ENCODE data around the gene SNAPC1.

The SNAPC1 gene

GRCh38 chr14:61756135-61756534 lies 6.1 kb upstream of the SNAPC1 start:
- H3K9me3 ChIP-seq (ENCODE audit: control insufficient read depth, insufficient read depth, low read length): no peaks in the 10 kb centered on the region; the same call in 1 of the 2 replicates
- H3K4me1 ChIP-seq (ENCODE audit: insufficient read depth, low read length): peaks cover 2% of the 10 kb centered on the region; the same call in 1 of the 2 replicates
- no peak overlapping the region for H3K9ac ChIP-seq (ENCODE audit: low read depth, low read length)
- H3K36me3 ChIP-seq (ENCODE audit: insufficient read depth, low read length): no peaks in the 10 kb centered on the region

GRCh38 chr14:61759878-61760277 lies 2.3 kb upstream of the SNAPC1 start:
- H3K36me3 ChIP-seq (ENCODE audit: insufficient read depth, low read length): no peaks in the 10 kb centered on the region
- H3K9me3 ChIP-seq (ENCODE audit: control insufficient read depth, insufficient read depth, low read length): no peaks in the 10 kb centered on the region; the same call in 1 of the 2 replicates
- no peak overlapping the region for H3K9ac ChIP-seq (ENCODE audit: low read depth, low read length)
- H3K4me1 ChIP-seq (ENCODE audit: insufficient read depth, low read length): 0 out of 2 replicates have a peak, but pooled peaks cover 2% of the 10 kb centered on the region

- Histone ChIP-seq H3K36me3 (ENCODE audit: insufficient read depth, low read length) (no peaks in the 10 kb centered on the region), H3K9ac (ENCODE audit: low read depth, low read length) (peak overlapping the region; percentile 92), H3K9me3 (ENCODE audit: control insufficient read depth, insufficient read depth, low read length) (no peaks in the 10 kb centered on the region), H3K4me1 (ENCODE audit: insufficient read depth, low read length) (no peaks in the 10 kb centered on the region)
Observed at GRCh38 chr14:61761557-61761956, 663 bp upstream of the SNAPC1 start.

- no peaks in the 10 kb centered on the region for H3K4me1 ChIP-seq (ENCODE audit: insufficient read depth, low read length)
- no peaks in the 10 kb centered on the region for H3K9me3 ChIP-seq (ENCODE audit: control insufficient read depth, insufficient read depth, low read length)
- H3K9ac ChIP-seq (ENCODE audit: low read depth, low read length): peak overlapping the region; percentile 92
- peaks cover 7% of the 10 kb centered on the region for H3K36me3 ChIP-seq (ENCODE audit: insufficient read depth, low read length)
Observed at GRCh38 chr14:61764342-61765122, 2.3 kb downstream of the SNAPC1 start.

- no peaks in the 10 kb centered on the region for H3K4me1 ChIP-seq (ENCODE audit: insufficient read depth, low read length)
- H3K9me3 ChIP-seq (ENCODE audit: control insufficient read depth, insufficient read depth, low read length): no peaks in the 10 kb centered on the region
- H3K36me3 ChIP-seq (ENCODE audit: insufficient read depth, low read length): peaks cover 8% of the 10 kb centered on the region
- H3K9ac ChIP-seq (ENCODE audit: low read depth, low read length): peak overlapping the region; percentile 4
Observed at GRCh38 chr14:61765225-61765943, 3.2 kb downstream of the SNAPC1 start.

GRCh38 chr14:61766151-61766550 lies 3.9 kb downstream of the SNAPC1 start:
- no peaks in the 10 kb centered on the region for H3K9me3 ChIP-seq (ENCODE audit: control insufficient read depth, insufficient read depth, low read length)
- no peaks in the 10 kb centered on the region for H3K4me1 ChIP-seq (ENCODE audit: insufficient read depth, low read length)
- H3K36me3 ChIP-seq (ENCODE audit: insufficient read depth, low read length): peaks cover 14% of the 10 kb centered on the region
- peak overlapping the region; percentile 4; the same call in 1 of the 2 replicates for H3K9ac ChIP-seq (ENCODE audit: low read depth, low read length)

- no peaks in the 10 kb centered on the region for H3K9me3 ChIP-seq (ENCODE audit: control insufficient read depth, insufficient read depth, low read length)
- H3K4me1 ChIP-seq (ENCODE audit: insufficient read depth, low read length): no peaks in the 10 kb centered on the region
- no peak overlapping the region for H3K9ac ChIP-seq (ENCODE audit: low read depth, low read length)
- H3K36me3 ChIP-seq (ENCODE audit: insufficient read depth, low read length): peaks cover 22% of the 10 kb centered on the region
Observed at GRCh38 chr14:61768240-61768639, 6.0 kb downstream of the SNAPC1 start.

GRCh38 chr14:61769893-61770292 lies 7.7 kb downstream of the SNAPC1 start:
- H3K36me3 ChIP-seq (ENCODE audit: insufficient read depth, low read length): peaks cover 27% of the 10 kb centered on the region

GRCh38 chr14:61774861-61775260 lies 12.6 kb downstream of the SNAPC1 start:
- no peaks in the 10 kb centered on the region for H3K4me1 ChIP-seq (ENCODE audit: insufficient read depth, low read length)
- peaks cover 28% of the 10 kb centered on the region for H3K36me3 ChIP-seq (ENCODE audit: insufficient read depth, low read length)
- no peak overlapping the region for H3K9ac ChIP-seq (ENCODE audit: low read depth, low read length)
- no peaks in the 10 kb centered on the region for H3K9me3 ChIP-seq (ENCODE audit: control insufficient read depth, insufficient read depth, low read length)

More at GRCh38 chr14:61769893-61770292, 7.7 kb downstream of the SNAPC1 start:
- Histone ChIP-seq H3K9ac (ENCODE audit: low read depth, low read length) (no peak overlapping the region), H3K9me3 (ENCODE audit: control insufficient read depth, insufficient read depth, low read length) (no peaks in the 10 kb centered on the region), H3K4me1 (ENCODE audit: insufficient read depth, low read length) (no peaks in the 10 kb centered on the region)

GRCh38 chr14:61780125-61780524 lies 17.9 kb downstream of the SNAPC1 start:
- Histone ChIP-seq H3K9me3 (ENCODE audit: control insufficient read depth, insufficient read depth, low read length) (no peaks in the 10 kb centered on the region), H3K4me1 (ENCODE audit: insufficient read depth, low read length) (no peaks in the 10 kb centered on the region), H3K9ac (ENCODE audit: low read depth, low read length) (no peak overlapping the region), H3K36me3 (ENCODE audit: insufficient read depth, low read length) (peaks cover 16% of the 10 kb centered on the region)

GRCh38 chr14:61797309-61797708 lies 35.1 kb downstream of the SNAPC1 start:
- H3K9ac ChIP-seq (ENCODE audit: low read depth, low read length): no peak overlapping the region

GRCh38 chr14:61802010-61802568 lies 39.9 kb downstream of the SNAPC1 start:
- Histone ChIP-seq H3K4me1 (ENCODE audit: insufficient read depth, low read length) (peaks cover 7% of the 10 kb centered on the region; the same call in 1 of the 2 replicates), H3K9me3 (ENCODE audit: control insufficient read depth, insufficient read depth, low read length) (no peaks in the 10 kb centered on the region), H3K36me3 (ENCODE audit: insufficient read depth, low read length) (no peaks in the 10 kb centered on the region; the same call in 1 of the 2 replicates), H3K9ac (ENCODE audit: low read depth, low read length) (no peak overlapping the region)

More at GRCh38 chr14:61797309-61797708, 35.1 kb downstream of the SNAPC1 start:
- no peaks in the 10 kb centered on the region for H3K9me3 ChIP-seq (ENCODE audit: control insufficient read depth, insufficient read depth, low read length)
- no peaks in the 10 kb centered on the region for H3K36me3 ChIP-seq (ENCODE audit: insufficient read depth, low read length)
- H3K4me1 ChIP-seq (ENCODE audit: insufficient read depth, low read length): peaks cover 7% of the 10 kb centered on the region; the same call in 1 of the 2 replicates

GRCh38 chr14:61803755-61804154 lies 41.5 kb downstream of the SNAPC1 start:
- H3K36me3 ChIP-seq (ENCODE audit: insufficient read depth, low read length): no peaks in the 10 kb centered on the region; the same call in 1 of the 2 replicates
- no peaks in the 10 kb centered on the region for H3K4me1 ChIP-seq (ENCODE audit: insufficient read depth, low read length)
- no peak overlapping the region for H3K9ac ChIP-seq (ENCODE audit: low read depth, low read length)
- no peaks in the 10 kb centered on the region for H3K9me3 ChIP-seq (ENCODE audit: control insufficient read depth, insufficient read depth, low read length)

- Histone ChIP-seq H3K4me1 (ENCODE audit: insufficient read depth, low read length) (no peaks in the 10 kb centered on the region), H3K36me3 (ENCODE audit: insufficient read depth, low read length) (no peaks in the 10 kb centered on the region; the same call in 1 of the 2 replicates), H3K9me3 (ENCODE audit: control insufficient read depth, insufficient read depth, low read length) (no peaks in the 10 kb centered on the region), H3K9ac (ENCODE audit: low read depth, low read length) (no peak overlapping the region)
Observed at GRCh38 chr14:61805451-61805850, 43.2 kb downstream of the SNAPC1 start.

Measured in ES-I3 (cell line).